GM04504 (cell line): ENCODE measurements around the gene SQSTM1.
A peak's percentile ranks its signal among the peaks of the same experiment; 100 is the strongest.

Experiments used
- DNase-seq: peaks from one replicate; pipeline ENCODE4 v3.0.0-alpha.2; 2012; ENCODE audit warnings: low read depth

Gene SQSTM1

GRCh38 chr5:179806250-179807048 is 14.3 kb upstream of the SQSTM1 start, which contains the start of gene MGAT4B:
MGAT4B (minus strand) TSS chr5:179806866; CDS start chr5:179806583, 283 bp downstream.
- DNase-seq = peak; percentile 56

- no peak for DNase-seq
These were observed 8.4 kb upstream of the SQSTM1 start for GRCh38 chr5:179812135-179812825.

DNA sequence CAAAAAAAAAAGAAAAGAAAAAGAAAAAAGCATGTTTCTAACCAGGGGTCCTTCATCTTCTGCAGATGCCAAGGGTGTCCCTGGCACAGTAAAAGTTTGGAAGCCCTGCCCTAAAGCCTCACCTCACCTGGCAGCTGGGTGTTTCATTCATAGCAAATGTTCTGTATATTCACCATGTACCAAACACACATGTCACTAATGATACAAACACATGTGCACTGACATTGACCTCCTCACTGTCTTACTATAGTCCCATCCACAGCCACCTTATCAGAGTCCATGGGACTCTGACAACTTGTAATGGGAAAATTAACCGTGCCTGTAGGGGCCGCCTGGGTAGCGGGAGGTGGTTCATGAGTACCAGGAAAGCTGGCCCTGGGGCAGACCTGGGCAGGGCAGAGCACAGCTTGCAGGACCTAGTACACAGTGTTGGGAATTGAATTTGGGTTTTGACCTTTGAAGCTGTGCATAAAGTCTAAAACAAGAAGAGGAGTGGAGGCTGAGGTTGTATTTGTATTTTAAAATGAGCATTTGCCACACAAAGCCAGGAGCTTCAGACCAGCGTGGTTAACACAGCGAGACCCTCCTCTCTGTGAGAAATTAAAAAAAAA is 7.6 kb upstream of the SQSTM1 start:
- no peak for DNase-seq

GRCh38 chr5:179814090-179814489 is 6.6 kb upstream of the SQSTM1 start:
- DNase-seq = no peak

DNA sequence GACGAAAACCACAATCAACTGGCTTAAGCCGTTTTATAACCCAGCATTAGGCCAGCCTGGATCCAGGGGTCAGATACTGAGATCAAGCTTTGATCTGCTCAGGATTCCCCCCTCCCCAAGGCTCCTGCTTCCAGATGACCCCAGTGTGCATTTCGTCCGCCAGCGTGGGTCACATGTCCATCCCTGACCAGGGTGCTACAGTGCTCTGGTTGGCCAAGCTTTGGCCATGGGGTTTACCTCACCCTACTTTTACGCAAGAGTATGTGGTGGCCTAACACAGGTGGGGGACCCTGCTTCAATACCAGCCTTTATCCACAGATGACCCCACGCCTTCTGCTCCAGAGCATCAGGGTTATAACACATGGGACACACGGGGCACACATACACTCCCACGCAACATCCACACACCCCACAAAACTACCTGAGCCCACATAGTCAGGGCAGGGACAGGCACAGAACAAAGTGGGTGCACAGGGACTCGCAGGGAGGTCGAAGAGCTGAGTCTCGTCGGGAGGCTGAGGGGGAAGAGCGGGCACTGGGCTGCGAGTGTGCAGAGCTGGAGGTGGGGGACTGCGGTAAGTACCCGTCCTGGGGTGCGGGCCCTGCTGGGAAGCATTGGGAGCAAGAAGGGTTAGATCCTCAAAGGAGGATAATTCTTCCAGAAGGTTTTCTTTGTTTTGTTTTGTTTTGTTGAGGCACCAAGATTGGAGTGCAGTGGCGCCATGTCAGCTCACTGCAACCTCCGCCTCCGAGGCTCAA is 5.0 kb upstream of the SQSTM1 start:
- DNase-seq = no peak

- DNase-seq = no peak
These were observed 4.3 kb upstream of the SQSTM1 start for GRCh38 chr5:179816401-179816795.

- no peak for DNase-seq
These were observed 3.8 kb upstream of the SQSTM1 start for GRCh38 chr5:179816796-179817469.

DNA sequence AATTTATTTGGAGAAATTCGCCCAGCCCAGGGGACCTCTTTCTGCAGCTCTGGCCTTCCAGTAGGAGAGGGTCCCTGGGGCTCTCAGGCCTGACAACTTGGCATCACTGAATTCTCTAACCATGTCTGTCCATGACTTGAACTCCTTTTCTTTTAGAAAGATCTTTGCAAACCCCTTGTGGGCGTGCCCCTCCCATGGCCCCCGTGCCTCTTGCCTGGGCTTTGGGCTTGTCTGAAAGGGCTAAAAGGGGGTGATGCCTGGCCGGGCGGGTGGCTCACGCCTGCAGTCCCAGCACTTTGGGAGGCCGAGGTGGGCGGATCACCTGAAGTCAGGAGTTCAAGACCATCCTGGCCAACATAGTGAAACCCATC is 3.2 kb upstream of the SQSTM1 start:
- DNase-seq = no peak

GRCh38 chr5:179817890-179818745 is 2.6 kb upstream of the SQSTM1 start:
- no peak for DNase-seq

DNA sequence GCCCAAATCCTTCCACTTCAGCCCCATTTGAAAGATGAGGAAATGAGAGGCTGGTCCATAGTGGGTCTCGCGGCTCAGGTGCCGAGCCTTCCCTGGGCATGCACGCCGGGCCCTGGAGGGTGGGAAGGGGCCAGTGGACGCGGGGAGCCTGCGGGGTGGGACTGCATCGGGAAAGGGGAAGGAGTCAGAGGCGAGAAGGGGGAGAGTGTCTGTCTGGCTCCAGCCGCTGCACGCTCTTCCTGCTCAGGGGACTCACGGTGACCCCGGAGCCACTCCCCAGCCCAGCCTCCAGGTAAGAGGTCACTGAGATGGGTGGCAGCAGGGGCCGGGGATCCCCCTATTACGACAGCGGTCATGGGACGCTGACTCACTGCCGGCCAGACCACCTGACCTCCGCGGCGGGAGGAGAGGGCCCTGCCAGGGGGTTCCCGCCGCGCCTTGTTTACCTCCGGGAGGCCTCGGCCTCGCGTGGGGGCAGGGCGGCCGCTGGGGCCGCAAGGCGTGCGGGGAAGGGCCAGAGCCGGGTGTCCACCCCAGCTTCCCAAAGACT is 1.9 kb upstream of the SQSTM1 start:
- peak; percentile 83 for DNase-seq

DNA sequence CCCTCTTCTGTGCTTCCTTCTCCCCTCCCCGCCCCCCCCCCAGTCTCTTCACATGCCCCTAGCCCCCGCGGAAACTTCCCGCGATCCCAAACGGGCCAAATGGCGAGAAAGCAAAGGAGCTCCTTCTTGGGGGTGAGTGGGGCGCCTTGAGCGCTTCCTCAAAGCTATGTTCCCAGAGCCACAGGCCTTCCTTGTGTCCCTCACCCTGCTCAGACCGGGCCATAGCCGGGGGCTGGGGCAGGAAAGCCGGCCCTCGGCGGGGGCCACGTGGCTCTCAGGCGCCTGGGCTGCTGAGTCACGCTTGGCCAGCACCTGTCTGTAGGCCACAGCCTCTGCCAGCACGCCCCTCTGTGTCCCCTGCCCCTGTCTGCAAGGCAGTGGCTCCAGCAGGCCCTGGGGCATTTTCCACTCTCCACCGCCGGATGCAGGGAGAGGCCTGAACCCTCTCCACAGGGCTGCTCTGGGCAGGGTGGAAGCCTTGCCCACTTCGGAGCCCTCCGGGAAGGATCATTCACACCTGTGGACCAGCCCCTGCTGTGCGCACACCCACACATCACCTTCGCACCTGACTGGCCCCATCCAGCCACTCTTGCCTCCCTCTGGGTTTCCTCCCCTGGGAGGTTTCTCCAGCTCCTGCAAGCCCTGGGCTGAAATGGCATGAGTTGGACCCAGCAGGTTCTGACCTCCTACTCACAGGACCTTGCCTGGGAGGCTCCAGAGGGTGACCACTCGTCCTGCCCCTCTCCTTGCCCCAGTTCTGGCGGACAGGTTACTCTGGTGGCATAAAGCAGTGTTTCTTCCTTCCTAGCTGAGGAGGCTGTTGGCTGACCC is 1.2 kb upstream of the SQSTM1 start:
- peak; percentile 46 for DNase-seq

DNA sequence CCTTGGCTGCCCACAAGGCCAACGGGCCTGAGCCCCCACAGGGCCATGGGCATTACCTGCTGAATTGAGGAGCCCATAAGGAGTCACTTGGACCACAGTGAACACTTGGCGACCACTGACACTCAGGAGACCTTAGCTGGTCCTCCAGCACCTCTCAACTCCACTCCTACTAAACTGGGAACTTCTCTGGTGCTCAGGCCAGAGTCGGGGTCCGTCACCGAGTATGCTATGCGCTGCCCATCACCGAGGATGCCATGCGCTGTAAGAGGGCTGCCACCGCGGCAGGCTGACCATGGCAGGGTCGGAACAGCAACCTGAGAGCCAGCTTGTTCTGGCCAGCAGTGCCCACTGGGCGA is 600 bp upstream of the SQSTM1 start:
- DNase-seq = no peak

- peak; percentile 81 for DNase-seq
These were observed 773 bp downstream of the SQSTM1 start for GRCh38 chr5:179821298-179822058.

- no peak for DNase-seq
These were observed 1.3 kb downstream of the SQSTM1 start for GRCh38 chr5:179822059-179822432.

- DNase-seq = no peak
These were observed 1.8 kb downstream of the SQSTM1 start for GRCh38 chr5:179822444-179822990.

GRCh38 chr5:179823937-179824744 is 3.4 kb downstream of the SQSTM1 start:
- no peak for DNase-seq

DNA sequence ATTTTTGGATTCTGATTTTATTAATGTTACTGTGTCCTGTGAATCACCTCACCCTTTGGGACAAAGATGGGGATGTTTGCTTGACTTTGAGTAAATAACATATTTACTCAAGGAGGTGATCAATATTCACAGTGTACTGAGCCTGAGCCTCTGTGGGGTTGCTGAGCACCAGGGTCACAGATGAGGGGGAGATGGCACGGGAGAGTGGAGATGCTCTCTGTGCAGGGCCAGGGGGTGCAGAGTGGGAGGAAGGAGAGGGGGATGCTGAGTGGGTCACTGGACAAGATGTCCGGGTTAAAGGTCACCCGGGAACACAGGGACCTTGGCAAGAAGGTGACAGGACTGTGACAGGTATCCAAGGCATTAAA is 4.0 kb downstream of the SQSTM1 start:
- no peak for DNase-seq

DNA sequence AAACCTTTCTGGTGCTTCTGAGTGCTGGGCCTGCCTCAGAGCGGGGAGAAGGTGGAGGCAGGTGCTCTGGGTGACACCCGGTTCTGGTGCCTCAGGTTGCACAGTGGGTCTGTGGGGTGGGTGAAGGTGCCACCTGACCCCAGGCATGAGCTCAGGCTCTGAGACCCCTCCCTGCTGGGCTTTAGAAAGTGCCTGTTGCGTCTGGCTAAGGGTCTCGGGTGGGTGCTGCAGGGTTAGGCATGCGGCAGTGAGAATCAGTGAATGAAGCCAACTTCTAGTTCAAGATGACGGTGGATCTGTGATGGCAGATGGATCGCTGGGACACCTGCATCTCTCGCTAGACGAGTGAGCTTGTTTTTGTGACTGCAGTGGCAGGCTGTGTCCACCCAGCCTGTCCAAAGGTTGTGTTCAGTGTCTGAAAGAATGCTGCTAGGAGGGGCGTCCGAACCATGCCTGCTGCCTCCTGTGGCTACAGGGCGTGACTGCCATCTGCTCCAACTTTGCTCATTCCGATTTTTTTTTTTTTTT is 5.0 kb downstream of the SQSTM1 start:
- DNase-seq = no peak
